C4-2B (cell line): ENCODE results near the gene BTLA.
"Not testable (repeated sequence)": the region's sequence is repeated elsewhere in the genome, so short reads cannot be mapped to it uniquely, and the experiment has no call there.

ENCODE experiments used
- H3K27ac ChIP-seq: fragments of 450-650 bp; 2 replicates; pipeline ENCODE4 v1.5.1; 2017
- ZFX ChIP-seq: fragments of 450-650 bp; IDR thresholded peaks from 2 replicates; pipeline ENCODE4 v1.6.1; 2017
- TF ChIP-seq, protein P1 (sequence below): fragments of 450-650 bp; conservative IDR thresholded peaks from 2 replicates; pipeline ENCODE4 v1.5.1; 2017; ENCODE audit warnings: mild to moderate bottlenecking

The BTLA gene

DNA sequence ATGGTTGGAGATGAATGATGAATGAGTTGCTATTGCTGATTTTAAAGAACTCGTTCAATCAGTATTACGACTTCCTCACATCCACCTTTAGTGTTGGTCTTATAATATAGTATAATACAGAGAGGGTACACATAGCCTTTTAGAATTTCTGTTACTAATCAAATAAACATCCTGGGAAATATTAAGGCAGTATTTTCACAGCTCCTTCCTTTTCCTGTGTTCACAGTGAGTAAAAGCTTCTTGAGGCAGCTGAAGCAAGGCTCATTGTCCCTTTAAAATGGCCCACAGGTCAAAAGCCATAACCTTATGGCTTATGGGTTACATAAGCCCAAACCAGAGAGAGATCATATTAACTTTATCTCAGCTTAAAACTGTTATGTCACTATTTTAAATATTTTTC is 1.3 kb upstream of the BTLA start:
- TF ChIP-seq, protein P1, sequence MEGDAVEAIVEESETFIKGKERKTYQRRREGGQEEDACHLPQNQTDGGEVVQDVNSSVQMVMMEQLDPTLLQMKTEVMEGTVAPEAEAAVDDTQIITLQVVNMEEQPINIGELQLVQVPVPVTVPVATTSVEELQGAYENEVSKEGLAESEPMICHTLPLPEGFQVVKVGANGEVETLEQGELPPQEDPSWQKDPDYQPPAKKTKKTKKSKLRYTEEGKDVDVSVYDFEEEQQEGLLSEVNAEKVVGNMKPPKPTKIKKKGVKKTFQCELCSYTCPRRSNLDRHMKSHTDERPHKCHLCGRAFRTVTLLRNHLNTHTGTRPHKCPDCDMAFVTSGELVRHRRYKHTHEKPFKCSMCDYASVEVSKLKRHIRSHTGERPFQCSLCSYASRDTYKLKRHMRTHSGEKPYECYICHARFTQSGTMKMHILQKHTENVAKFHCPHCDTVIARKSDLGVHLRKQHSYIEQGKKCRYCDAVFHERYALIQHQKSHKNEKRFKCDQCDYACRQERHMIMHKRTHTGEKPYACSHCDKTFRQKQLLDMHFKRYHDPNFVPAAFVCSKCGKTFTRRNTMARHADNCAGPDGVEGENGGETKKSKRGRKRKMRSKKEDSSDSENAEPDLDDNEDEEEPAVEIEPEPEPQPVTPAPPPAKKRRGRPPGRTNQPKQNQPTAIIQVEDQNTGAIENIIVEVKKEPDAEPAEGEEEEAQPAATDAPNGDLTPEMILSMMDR: no peak
- TF ChIP-seq ZFX: no peak

GRCh38 chr3:112497897-112498548 is 1.2 kb downstream of the BTLA start:
- TF ChIP-seq, protein P1: no peak
- no peak for TF ChIP-seq ZFX
- H3K27ac ChIP-seq: no peak overlapping the region

More for the DNA sequence above, 1.3 kb upstream of the BTLA start:
- no peak overlapping the region for H3K27ac ChIP-seq

GRCh38 chr3:112496366-112497067 is 2.8 kb downstream of the BTLA start:
- TF ChIP-seq ZFX: no peak
- TF ChIP-seq, protein P1: no peak

GRCh38 chr3:112494448-112494767 is 4.9 kb downstream of the BTLA start:
- H3K27ac ChIP-seq: not testable (repeated sequence)

More at GRCh38 chr3:112496366-112497067, 2.8 kb downstream of the BTLA start:
- no peak overlapping the region for H3K27ac ChIP-seq

DNA sequence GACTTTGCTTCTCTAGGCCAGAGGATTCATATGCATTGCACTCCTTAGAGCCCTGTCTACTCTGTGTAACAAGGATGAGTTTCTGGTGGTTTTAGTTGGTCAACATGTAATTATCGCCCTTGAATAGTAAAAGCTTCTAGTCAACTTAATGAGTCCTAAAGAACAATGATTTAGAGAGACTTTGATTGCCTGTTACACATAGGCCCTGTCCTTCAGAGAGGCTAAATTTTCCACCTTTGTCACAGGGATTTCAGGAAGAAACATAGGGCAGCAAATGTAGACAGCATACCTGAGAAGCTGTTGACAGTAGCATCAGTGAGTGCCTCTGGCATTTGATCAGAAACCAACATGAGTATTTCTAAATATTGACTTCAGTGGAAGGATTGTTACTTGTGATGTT is 7.1 kb downstream of the BTLA start:
- no peak for TF ChIP-seq ZFX
- TF ChIP-seq, protein P1: no peak
- H3K27ac ChIP-seq: no peak overlapping the region

DNA sequence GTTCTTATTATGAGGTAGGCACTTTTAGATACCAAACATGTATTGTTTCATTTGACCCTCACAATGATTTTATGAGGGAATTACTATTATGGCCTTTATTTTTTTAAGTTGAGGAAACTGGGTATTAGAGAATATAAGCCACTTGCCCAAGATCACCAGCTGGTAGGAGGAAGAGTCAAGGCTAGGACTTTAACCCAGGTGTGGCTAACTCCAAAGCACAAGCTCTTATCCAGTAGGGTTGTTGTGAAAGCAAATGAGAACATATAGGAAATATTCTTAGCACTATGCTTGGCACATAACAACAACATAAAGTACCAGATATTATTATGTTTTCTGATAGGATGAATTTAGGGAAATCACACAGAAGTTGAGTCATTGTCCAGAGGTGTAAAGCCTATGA is 7.9 kb downstream of the BTLA start:
- TF ChIP-seq ZFX: no peak
- TF ChIP-seq, protein P1: no peak
- H3K27ac ChIP-seq: no peak overlapping the region

- TF ChIP-seq, protein P1: no peak
- TF ChIP-seq ZFX: no peak
- no peak overlapping the region for H3K27ac ChIP-seq
Observed at GRCh38 chr3:112489674-112490479, 9.4 kb downstream of the BTLA start.
